DND-41 (cell line): ENCODE results near the gene SPAG16.

ENCODE experiments used
- ATAC-seq: fragments of 200-7000 bp; cut with Tn5 transposase; 3 replicates; pipeline ENCODE4 v1.9.1; 2021; ENCODE audit warnings: low read depth; ENCODE audit not compliant: insufficient read depth
- DNase-seq: peaks from one replicate; pipeline ENCODE4 v3.0.0-alpha.2; 2020
- H2AFZ ChIP-seq: 2 replicates; pipeline ENCODE4 v1.6.0; 2012; ENCODE audit warnings: low read depth, low read length
- H3K27ac ChIP-seq: 2 replicates; pipeline ENCODE4 v1.5.1; 2012; ENCODE audit warnings: low read length, inconsistent platforms
- H3K27me3 ChIP-seq: fragments of 200-600 bp; sonication (generic); 2 replicates; pipeline ENCODE4 v1.6.0; 2012; ENCODE audit warnings: low read length, mild to moderate bottlenecking, inconsistent platforms; ENCODE audit not compliant: insufficient read depth, poor library complexity
- H3K36me3 ChIP-seq: 2 replicates; pipeline ENCODE4 v1.5.1; 2012; ENCODE audit warnings: low read length, inconsistent platforms; ENCODE audit not compliant: insufficient read depth
- H3K4me1 ChIP-seq: 2 replicates; pipeline ENCODE4 v1.5.1; 2012; ENCODE audit warnings: mild to moderate bottlenecking, low read length; ENCODE audit not compliant: insufficient read depth
- H3K4me2 ChIP-seq: 2 replicates; pipeline ENCODE4 v1.6.0; 2012; ENCODE audit warnings: mild to moderate bottlenecking, moderate library complexity, low read length, inconsistent platforms; ENCODE audit not compliant: insufficient read depth
- H3K4me3 ChIP-seq, 2 experiments: fragments of 200-600 bp in 1 of 2; shearing (Covaris generic) in 1 of 2; 2 replicates each; pipeline ENCODE4 v1.5.1; 2012 to 2016; ENCODE audit warnings: inconsistent platforms in 2 of 2, low read length in 2 of 2, mild to moderate bottlenecking in 2 of 2, low read depth in 1 of 2, moderate library complexity in 1 of 2
- H3K79me2 ChIP-seq: 2 replicates; pipeline ENCODE4 v1.6.0; 2012; ENCODE audit warnings: low read length, inconsistent platforms; ENCODE audit not compliant: insufficient read depth
- H3K9ac ChIP-seq: 2 replicates; pipeline ENCODE4 v1.6.0; 2012; ENCODE audit warnings: low read depth, mild to moderate bottlenecking, inconsistent platforms, low read length, moderate library complexity
- H3K9me3 ChIP-seq: 2 replicates; pipeline ENCODE4 v1.5.1; 2012; ENCODE audit warnings: low read length, moderate library complexity, mild to moderate bottlenecking, inconsistent platforms; ENCODE audit not compliant: insufficient read depth, severe bottlenecking
- H4K20me1 ChIP-seq: 2 replicates; pipeline ENCODE4 v1.6.0; 2012; ENCODE audit warnings: low read length; ENCODE audit not compliant: insufficient read depth
- EZH2 ChIP-seq: IDR thresholded peaks from 3 replicates; pipeline ENCODE4 v1.6.1; 2012; ENCODE audit warnings: borderline replicate concordance, low read depth, mild to moderate bottlenecking, moderate library complexity, low read length, inconsistent platforms; ENCODE audit not compliant: severe bottlenecking
- TF ChIP-seq, protein P1 (sequence below): IDR thresholded peaks from 2 replicates; pipeline ENCODE4 v1.5.1; 2012; ENCODE audit warnings: borderline replicate concordance, low read length, moderate library complexity, mild to moderate bottlenecking; ENCODE audit not compliant: poor library complexity, severe bottlenecking; ENCODE audit errors: extremely low read depth

Gene SPAG16

DNA sequence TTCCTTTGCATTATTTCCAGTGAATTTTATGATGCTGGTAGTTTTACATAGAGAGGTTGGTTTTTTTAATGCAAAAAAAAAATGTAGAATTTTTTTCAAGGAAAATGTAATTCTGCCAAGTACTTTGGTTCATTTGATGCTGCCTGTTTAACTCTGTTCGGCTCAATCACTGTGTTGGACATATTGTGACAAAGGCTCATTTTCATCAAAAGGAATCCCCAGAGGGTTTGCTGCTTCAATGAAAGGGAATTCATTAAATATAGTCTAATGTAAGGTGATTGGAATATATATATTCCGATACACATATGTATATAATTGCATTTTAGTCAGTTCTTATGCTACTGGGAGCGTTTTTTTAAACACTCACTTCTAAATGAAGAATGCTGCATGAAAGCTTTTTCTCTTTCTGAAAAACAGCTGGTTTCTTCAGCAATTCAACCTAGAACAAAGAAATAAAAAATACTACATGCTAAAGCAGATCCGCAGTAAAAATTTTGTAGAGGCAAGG lies 812.0 kb downstream of the SPAG16 start:
- no peak for ATAC-seq
- H3K4me2 ChIP-seq: no peak overlapping the region
- no peaks in the 10 kb centered on the region for H3K36me3 ChIP-seq
- H3K9ac ChIP-seq: no peak overlapping the region
- H3K4me3 ChIP-seq: no peak overlapping the region
- H2AFZ ChIP-seq: no peak overlapping the region
- H3K27ac ChIP-seq: no peak overlapping the region
- no peaks in the 10 kb centered on the region for H3K9me3 ChIP-seq
- TF ChIP-seq EZH2: no peak
- TF ChIP-seq, protein P1, sequence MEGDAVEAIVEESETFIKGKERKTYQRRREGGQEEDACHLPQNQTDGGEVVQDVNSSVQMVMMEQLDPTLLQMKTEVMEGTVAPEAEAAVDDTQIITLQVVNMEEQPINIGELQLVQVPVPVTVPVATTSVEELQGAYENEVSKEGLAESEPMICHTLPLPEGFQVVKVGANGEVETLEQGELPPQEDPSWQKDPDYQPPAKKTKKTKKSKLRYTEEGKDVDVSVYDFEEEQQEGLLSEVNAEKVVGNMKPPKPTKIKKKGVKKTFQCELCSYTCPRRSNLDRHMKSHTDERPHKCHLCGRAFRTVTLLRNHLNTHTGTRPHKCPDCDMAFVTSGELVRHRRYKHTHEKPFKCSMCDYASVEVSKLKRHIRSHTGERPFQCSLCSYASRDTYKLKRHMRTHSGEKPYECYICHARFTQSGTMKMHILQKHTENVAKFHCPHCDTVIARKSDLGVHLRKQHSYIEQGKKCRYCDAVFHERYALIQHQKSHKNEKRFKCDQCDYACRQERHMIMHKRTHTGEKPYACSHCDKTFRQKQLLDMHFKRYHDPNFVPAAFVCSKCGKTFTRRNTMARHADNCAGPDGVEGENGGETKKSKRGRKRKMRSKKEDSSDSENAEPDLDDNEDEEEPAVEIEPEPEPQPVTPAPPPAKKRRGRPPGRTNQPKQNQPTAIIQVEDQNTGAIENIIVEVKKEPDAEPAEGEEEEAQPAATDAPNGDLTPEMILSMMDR: no peak
- no peaks in the 10 kb centered on the region for H3K4me1 ChIP-seq
- H3K27me3 ChIP-seq: no peaks in the 10 kb centered on the region
- H4K20me1 ChIP-seq: no peaks in the 10 kb centered on the region
- H3K79me2 ChIP-seq: no peaks in the 10 kb centered on the region
- DNase-seq: no peak

DNA sequence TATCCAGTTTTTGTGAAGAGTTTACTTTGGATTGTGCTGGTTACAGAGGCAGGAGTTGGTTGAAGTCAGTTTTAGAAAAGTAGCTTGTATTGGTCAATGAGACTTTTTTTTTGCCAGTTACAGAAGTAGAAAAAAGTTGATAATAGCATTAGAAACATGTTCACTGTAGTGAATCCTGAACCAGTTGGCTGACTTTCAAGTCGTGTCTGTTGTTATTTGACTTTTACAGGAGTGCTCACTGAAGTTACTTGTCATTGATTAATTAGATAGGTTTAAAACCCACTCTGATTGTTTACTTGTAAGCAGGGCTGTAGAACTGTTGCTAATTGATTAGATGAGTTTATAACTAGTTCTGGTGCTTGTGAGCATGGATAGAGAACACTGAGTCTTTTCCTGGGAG lies 814.5 kb downstream of the SPAG16 start:
- no peak for ATAC-seq

GRCh38 chr2:214100488-214100887 lies 816.2 kb downstream of the SPAG16 start:
- no peak overlapping the region for H3K4me3 ChIP-seq
- H2AFZ ChIP-seq: no peak overlapping the region
- no peak overlapping the region for H3K27ac ChIP-seq
- ATAC-seq (no peak), DNase-seq (no peak)
- H3K36me3 ChIP-seq: no peaks in the 10 kb centered on the region
- TF ChIP-seq, protein P1: no peak
- TF ChIP-seq EZH2: no peak
- no peaks in the 10 kb centered on the region for H3K27me3 ChIP-seq
- no peaks in the 10 kb centered on the region for H3K9me3 ChIP-seq
- H3K79me2 ChIP-seq: no peaks in the 10 kb centered on the region
- H3K4me1 ChIP-seq: peaks cover 39% of the 10 kb centered on the region
- no peaks in the 10 kb centered on the region for H4K20me1 ChIP-seq
- H3K9ac ChIP-seq: no peak overlapping the region
- no peak overlapping the region for H3K4me2 ChIP-seq

More for the DNA sequence above, 814.5 kb downstream of the SPAG16 start:
- no peaks in the 10 kb centered on the region for H3K79me2 ChIP-seq
- H3K4me1 ChIP-seq: peaks cover 22% of the 10 kb centered on the region
- H2AFZ ChIP-seq: no peak overlapping the region
- TF ChIP-seq, protein P1: no peak
- TF ChIP-seq EZH2: no peak
- H3K27me3 ChIP-seq: no peaks in the 10 kb centered on the region
- no peak overlapping the region for H3K27ac ChIP-seq
- no peaks in the 10 kb centered on the region for H3K36me3 ChIP-seq
- no peak overlapping the region for H3K4me3 ChIP-seq
- DNase-seq: no peak
- no peaks in the 10 kb centered on the region for H3K9me3 ChIP-seq
- no peak overlapping the region for H3K4me2 ChIP-seq
- no peaks in the 10 kb centered on the region for H4K20me1 ChIP-seq
- no peak overlapping the region for H3K9ac ChIP-seq
